Esophagus mucosa (tissue), 1 donor: ENCODE results near the gene LMOD1. TPM values are rescaled to one million over a fixed set of nuclear protein-coding genes. Genes with fewer than 3 reads are reported as not detected.

Experiments
- ATAC-seq: fragments of 200-7000 bp; cut with Tn5 transposase; one replicate; pipeline ENCODE4 v1.9.1; 2020
- total RNA-seq: library from RNA; stranded (reverse); gene quantifications from one replicate; pipeline ENCODE4 v1.2.4, GENCODE V29; 2023
- donor health status: DM: yes; HTN: yes; CAD: no.

Gene LMOD1
- total RNA-seq, 1 donor from 2014 or later = 4.1 TPM

DNA sequence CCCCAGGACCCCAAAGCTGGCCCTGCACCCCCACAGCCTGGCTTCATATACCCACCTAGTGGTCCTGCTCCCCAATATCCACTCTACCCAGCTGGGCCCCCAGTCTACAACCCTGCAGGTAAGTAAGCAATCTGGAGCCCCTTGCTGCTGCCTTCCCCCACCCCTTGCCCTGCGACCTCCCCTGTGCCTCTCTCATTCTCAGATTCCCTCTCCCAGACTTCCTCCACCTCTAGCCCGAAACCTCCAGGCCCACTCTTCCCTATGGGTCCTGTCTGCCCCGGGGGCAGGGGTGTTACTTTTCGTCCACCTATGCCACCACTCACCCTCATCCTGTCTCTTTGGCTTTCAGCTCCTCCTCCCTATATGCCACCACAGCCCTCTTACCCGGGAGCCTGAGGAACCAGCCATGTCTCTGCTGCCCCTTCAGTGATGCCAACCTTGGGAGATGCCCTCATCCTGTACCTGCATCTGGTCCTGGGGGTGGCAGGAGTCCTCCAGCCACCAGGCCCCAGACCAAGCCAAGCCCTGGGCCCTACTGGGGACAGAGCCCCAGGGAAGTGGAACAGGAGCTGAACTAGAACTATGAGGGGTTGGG, 54.8 kb downstream of the LMOD1 start:
- ATAC-seq = no peak

DNA sequence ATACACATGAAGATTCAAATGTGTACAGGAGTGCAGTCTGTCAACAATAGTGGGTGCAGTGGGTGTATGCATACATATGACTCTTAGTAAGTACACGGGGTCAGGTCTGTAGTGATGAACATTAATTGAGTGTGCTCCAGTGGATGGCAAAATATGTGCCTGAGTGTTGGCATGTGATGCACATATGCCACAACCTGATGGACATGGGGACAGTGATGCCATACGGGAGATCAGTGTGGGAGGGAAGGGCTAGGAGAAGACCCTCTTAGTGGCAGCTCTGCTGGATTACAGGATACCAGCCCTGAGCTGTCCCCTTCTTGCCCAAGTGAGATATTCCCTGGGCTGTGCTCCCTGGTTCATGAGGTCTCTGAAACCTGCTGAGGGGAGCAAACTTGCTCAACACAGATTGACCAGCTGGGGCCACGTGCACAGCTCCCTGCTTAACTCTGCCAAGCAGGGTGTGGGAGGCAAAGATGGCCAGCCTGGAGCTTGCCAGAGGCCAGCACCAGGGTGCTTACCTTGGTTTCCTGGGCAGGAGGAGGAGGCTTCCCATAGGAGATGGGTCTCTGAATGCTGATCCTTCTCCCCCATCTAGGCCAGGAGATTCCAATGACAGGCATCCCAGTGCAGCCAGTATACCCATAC, 55.4 kb downstream of the LMOD1 start:
- ATAC-seq = no peak

DNA sequence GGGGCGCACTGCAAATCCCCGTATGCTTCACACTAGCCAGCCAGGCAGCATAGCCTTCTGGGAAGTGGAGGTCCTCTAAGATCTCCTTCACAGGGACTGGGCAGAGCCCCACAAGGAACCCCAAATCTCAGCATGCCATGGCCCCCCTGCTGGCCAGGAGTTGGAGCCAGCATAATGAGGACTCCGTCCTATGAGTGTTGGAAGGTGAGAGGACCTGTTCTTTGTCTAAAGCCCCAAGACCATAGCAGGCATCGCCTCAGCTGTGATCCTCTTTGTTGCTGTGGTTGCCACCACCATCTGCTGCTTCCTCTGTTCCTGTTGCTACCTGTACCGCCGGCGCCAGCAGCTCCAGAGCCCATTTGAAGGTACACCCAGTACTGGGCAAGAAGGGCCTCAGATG, 56.1 kb downstream of the LMOD1 start:
- ATAC-seq = no peak

DNA sequence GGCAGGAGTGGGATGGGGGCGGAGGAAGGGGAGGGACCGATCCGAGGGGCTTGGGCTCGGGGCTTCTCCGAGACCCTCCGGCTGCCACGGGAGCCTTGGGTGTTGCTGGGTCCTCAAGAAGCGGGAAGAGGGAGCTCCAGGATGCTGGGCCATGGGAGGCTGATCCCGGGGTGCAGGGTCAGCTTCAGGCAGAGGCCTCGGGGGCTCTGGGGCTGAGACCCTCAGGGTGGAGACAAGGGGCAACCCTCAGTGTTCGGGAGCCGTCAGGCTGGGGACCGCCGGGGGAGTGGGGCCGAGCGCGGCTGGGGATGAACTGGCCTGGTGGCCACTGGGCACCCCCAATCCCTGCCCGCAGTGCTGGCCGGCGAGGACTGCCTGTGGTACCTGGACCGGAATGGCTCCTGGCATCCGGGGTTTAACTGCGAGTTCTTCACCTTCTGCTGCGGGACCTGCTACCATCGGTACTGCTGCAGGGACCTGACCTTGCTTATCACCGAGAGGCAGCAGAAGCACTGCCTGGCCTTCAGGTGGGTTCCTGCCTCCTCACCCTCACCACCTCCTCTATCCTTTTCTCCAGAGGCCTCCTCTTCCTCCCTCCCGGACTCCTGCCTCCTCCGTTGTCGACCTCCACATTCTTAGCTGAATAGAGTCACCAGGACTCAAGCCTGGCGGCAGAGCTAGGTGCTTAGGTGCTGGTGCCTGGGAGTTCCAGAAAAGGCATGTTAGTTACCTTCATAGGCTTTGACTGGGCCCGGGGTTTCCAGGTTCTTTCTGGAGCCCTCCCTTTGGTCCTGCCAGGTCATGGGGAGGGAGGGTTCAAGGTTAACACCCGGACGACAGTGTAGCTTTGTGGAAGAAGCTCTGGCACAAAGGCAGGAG, 57.0 kb downstream of the LMOD1 start:
- ATAC-seq = no peak

DNA sequence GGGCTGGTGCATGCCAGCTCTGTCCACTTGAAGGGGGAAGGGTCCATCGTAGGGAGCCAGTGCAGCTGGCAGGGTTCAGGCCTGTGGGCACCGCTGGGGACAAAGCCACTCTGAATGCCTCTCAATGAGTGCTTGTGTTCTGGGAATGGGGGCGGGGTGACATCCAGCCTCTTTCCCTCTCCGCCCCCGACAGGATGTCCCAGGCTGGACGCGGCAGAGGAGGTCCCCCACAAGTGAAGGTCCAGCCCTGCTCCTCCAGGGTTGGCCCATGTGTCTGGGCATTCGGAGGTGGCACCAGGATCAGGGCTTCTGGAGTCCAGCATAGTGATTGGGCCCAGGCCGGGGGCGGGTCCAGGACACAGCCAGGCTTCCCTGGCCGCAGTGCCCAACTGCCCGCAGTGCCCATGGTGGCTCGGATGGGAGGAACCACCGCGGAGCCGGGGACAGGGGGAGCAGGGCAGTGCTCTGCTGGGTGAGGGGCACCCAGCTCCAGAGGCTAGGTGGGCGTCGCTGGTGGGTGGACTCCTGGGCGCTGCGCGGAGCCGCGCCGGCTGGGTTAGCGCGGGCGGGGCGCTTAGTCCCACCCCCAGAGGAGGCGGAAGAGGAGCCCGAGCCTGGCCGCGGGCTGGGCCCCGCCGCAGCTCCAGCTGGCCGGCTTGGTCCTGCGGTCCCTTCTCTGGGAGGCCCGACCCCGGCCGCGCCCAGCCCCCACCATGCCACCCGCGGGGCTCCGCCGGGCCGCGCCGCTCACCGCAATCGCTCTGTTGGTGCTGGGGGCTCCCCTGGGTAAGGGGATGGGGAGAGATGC, 57.9 kb downstream of the LMOD1 start, which contains the start of gene SHISA4:
Gene SHISA4 (plus strand): TSS at position 617 of the 808 bp plus-strand sequence. CDS start 97 bp downstream, at position 714.
- ATAC-seq = peak; percentile 54

DNA sequence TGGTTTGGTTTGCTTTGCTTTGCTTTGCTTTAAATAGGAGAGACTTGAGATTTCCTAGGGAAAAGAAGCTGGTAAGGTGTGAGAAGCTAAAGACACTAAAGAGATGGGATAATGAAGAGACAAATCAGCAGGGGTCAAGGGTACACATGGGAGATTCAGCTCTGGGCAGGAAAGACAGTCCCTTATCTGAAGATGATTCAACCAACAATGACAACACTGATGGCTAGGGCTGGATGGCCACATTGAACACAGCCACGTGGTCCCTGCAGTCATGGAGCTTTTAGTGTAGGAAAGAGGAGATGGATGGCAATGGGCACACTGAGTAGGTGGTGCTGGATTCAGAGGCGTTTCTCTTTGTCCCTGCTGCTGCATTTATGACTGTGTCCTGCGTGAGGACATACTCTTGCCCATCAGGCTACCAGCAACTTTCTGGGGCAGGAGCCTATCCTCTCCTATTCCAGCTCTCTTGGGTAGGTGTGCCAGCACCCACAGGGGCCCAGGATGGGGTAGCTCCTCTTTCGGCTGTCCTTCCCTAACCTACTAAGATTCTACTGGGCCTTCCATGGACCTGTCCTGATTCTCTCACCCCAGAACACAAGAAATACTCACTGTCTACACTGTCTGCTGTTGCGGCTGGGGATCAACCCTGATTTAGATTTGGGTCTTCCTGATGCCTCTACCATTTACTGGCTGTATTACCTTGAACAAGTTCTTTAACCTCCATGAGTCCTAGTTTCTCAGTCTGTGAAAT, 59.1 kb downstream of the LMOD1 start:
- no peak for ATAC-seq

DNA sequence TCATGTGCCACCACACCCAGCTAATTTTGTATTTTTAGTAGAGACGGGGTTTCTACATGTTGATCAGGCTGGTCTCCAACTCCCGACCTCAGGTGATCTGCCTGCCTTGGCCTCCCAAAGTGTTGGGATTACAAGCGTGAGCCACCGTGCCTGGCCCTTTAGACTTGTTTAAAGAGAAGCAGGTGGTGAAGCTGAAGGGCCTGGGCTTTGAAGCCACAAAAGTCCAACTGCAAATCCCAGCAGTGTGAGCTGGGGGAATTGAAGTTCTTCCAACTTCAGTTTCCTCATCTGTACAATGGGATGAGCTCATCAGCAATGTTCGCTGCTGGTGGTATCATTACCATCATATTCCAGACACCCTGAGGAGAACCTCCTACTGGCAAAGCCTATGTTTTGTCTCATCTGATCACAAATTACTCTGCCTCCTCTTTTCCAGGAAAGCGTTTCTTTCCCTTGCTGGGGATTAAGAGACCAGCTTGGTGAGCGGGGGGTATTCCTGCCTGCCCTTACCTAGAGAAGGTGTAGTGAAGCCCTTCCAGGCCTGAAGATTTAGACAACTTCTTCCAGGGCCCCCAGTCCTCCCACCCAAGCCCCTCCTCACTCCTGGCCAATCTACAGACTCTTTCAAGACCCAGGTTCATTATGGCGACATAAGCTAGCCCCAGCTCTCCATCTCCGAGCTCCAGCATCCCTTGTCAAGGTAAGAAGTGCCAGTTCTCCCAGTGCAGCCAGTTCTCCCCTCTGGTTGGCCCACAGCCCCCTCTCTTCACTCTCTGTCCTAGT, 60.1 kb downstream of the LMOD1 start:
- no peak for ATAC-seq

DNA sequence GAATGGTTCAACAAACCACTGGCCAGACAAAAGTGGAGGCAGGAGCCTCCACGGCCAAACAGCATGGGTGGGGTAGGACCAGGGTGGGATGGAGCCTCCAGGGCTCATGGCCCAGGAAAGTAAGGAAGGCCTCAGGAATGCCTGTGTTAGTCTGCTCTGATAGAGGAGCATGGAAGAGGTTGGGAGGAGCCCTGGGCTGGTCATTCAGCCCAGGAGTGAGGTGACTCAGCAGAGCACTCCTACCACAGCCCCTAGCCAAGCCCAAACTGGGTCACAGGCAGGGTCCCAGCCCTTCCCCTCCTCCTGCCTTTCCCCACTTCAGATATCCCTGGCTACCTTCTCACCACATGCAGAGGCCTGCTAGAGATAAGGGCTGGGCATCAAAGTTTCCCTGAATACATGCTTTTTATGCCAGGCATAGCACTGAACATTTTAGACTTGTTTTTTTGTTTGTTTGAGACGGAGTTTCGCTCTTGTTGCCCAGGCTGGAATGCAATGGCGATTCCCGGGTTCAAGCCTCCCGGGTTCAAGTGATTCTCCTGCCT, 60.7 kb downstream of the LMOD1 start:
- ATAC-seq = peak; percentile 54

DNA sequence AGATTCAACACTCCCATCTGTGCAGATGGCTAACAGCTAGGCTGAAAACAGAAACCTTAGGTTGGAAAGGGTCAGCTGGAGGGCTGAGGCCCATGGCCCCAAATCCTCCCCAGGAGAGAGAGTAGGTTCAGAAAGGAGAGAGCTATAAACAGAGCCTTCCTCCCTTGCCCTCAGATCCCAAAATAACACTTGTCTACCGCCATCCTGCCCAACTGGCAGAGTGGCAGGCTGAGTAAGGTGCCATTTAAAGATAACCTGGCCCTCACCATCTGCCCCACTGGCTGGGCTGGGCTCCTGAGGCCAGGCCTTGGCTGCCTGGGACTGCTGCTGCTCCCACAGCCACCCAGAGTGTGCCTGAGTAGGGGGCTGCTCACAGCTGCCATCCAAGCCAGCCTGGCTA, 61.9 kb downstream of the LMOD1 start:
- no peak for ATAC-seq

DNA sequence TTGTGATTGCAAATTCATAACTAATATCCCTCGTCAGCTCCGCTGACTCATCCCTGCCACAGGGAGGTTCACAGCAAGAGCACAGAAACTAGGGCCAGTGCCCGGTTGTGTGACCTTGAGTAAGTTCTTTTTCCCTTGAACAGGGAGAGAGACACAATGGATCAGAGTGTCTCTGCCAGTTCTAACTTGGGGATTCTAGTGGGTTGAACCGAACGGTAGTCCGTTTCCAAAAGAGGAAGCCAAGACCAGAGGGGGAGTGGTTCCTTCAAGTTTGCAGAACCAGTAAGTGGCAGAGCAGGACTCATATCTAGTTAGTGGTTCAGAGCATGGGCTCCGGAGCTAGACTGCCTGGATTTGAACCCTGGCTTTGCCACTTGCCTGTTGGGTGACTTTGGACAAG, 62.6 kb downstream of the LMOD1 start:
- ATAC-seq = peak; percentile 60

DNA sequence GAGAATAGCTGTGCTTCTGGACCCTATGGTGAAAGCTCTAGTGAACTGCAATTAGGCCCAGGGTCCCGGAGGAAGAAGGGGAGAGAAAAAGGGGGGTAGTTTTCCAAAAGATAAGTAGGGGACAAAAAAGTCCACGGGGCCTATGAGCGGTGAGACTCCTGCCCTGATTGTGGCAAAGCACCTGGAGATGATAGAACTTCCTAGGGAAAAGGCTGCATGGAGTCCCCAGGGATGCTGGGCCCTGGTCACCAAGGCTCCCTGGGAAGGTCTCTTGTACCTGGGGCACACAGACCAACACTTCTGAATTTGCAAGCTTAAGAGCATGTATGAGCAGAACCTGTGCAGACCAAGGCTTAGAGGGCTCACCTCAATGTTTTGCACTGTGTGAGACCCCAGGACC, 63.1 kb downstream of the LMOD1 start:
- ATAC-seq = no peak

DNA sequence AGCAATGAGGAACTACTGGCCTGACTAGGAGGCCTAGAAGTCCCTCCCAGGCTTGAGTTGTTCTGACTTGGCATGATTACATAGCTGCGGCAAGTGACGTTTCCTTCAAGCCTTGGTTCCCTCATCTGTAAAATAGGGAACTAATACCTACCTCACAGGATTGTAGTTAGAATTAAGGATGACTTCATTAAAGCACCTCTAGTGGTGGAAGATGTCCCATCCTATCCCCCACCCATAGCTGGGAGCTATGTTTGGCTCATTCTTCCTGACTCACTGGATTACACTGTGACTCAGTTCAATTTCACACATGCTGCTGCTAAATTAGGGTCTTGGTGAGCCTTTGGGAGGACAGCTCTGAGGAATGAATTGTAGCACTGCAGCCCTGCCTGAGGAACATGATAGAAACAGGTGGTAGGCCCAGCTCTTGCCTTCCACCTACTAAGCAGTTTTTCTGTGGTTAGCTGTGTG, 63.6 kb downstream of the LMOD1 start:
- peak; percentile 77 for ATAC-seq

DNA sequence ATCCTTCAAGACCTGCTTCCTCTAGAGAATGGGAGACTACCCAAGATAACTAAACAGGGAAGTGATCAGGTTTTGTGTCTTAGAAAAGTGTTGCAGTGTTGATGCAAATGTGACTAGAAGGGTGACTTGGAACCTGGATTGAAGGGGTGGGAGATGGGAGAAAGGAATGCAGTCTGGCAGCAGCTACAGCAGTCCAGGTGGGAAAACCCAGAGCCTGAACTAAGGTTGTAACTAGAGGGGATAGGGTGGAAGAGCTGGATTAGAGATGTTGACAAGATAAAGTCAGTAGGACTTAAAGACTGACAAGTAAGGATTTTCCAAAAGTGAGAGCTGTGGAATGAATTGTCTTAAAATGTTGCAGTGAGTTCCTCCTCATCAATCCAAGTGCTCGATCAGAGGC, 64.7 kb downstream of the LMOD1 start:
- no peak for ATAC-seq

DNA sequence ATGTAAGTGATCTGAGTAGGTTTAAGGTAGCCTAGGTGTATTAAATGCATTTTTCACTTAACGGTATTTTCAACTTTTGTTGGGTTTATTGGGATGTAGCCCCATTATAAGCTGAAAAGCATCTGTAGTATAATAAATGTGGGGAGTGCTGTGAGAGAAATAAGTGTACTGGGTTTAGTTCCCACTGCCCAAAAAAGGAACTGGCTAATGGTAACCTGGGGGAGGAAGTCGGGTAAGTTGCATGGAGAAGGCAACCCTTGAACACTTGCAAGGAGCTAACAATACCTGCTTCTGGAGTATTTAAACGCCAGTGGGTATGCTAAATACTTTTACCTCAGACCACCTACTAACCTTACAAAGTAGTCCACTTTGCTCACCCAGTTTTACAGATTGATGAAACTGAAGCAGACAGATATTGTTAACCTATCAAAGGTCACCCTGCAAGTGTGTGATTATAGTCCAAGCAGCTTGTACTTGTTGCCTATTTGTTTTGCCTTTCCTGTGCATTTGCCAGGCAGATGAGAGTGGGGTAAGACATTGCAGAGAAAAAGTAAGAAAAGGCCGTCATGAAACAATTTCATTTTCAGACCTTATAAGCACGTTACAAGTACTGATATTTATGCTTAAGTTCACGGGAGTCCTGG, 65.3 kb downstream of the LMOD1 start:
- ATAC-seq = no peak

DNA sequence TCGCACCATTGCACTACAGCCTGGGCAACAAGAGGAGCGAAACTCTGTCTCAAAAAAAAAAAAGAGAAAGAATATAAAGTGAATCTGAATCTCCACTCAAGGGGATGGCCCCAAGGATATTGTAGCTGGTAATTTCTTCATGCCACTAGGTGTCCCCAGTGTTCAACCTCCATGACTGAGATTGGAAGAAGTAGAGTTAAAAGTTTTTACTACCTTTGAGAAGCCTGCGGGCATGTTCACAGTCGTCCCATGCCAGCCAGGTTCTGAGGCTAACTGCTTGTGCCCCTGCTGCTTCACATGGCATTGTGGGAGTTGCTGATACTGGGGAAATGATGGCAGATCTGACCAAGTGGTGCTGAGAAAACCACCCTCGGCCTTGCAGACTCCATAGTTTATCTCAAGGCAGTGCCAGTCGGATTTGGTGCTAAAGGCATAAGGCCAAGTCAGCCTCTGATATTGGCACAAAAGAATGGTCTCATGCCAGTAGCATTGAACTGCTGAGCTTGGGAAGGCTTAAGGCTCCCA, 68.4 kb downstream of the LMOD1 start:
- peak; percentile 44 for ATAC-seq

DNA sequence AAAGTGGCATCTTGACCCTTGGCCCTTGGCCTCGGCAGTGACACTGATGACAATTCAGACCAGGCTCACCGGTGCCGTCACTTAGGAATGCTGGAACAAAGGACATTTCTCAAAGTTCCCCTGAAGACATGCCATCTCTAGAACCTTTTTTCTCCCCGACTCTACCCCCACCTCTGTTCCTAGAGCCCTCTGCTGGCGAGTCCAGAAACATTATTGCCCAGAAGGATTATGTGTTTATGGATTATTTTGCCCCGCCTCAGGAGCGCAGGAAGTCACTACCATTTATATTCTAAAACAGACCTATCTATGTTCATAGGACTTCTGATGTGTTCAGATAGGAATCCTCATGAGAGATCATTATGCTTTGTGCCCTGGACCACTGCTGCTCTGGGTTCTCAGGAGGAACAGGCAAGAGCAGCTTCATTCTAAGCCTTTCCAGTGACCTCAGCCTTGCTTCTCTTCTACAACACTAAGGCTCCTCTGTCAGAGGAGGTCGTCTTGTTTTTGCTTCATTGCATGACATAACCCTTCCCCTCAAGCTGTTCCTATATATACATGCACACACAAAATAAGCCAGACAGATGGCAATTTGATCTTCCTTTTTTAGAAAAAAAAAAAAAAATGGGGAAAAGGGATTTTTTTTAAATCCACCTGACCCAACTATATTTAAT, 70.1 kb downstream of the LMOD1 start:
- ATAC-seq = no peak

DNA sequence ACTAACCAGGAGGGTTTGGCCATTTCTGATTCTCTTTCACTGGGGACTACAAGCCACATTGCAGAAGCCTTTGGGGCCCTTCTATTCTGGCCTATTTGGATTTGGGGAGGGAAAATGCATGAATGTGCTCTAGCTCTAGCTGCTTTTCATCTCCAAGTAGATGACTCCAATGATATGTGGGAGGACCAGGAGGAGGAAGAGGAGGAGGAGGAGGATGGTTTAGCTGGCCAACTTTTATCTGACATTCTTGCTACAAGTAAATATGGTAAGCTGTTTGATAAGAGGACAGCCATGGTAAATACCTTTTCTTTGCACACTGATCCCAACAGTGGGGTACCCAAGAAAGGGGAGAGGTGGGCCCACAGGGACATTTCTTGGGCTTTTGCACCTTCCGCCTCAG, 71.7 kb downstream of the LMOD1 start:
- no peak for ATAC-seq

DNA sequence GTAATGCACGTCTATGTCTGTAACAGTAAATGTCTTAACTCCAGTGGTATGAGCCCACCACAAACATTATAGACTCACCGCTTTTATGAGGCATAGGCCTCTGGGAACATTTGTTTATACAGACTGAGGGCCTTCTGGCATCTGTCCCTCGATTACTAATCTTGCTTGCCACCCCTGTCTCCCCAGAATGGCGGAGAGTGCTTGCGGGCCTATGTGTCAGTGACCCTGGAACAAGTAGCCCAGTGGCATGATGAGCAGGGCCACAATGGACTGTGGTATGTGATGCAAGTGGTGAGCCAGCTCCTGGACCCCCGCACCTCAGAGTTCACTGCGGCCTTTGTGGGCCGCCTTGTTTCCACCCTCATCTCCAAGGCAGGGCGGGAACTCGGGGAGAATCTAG, 76.0 kb downstream of the LMOD1 start:
- ATAC-seq = no peak

DNA sequence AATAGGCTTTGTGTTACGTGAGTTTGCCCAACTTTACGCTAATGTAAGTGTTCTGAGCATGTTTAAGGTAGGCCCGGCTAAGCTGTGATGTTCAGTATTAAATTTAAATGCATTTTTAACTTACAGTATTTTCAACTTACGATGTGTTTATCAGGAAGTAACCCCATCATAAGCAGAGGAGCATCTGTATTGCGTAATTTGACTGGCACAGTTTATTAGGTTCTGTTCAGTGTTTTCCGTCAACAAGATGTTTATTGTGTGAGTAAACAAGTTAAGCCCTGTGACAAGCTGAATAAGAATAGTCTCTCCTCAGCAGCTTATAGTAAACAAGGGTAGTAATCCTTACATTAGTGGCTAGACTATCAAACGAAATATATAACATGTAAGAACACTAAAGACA, 84.9 kb downstream of the LMOD1 start:
- no peak for ATAC-seq
